WTC11 (cell line): ENCODE measurements around the gene ADARB2. TPM values are rescaled to one million over a fixed set of nuclear protein-coding genes. Genes with fewer than 3 reads are reported as not detected.

Experiments
- ATAC-seq: fragments of 200-7000 bp; cut with Tn5 transposase; 2 replicates; pipeline ENCODE4 v1.10.0; 2021; ENCODE audit warnings: mild to moderate bottlenecking, moderate library complexity
- CTCF ChIA-PET: fragments of 300-600 bp; sonication (Branson Sonifier 250); formaldehyde crosslinking; loops from one replicate; lab custom pipeline; 2021; ENCODE audit warnings: antibody characterized with exemption; lab: Charles Lee
- POLR2A ChIA-PET: fragments of 350-600 bp; sonication (Branson Sonifier 250); formaldehyde crosslinking; loops from one replicate; lab custom pipeline; 2021; ENCODE audit warnings: antibody characterized with exemption; lab: Charles Lee
- DNase-seq: peaks from one replicate; pipeline ENCODE4 v3.0.0; 2021; ENCODE audit warnings: low spot score
- H3K27ac Mint-ChIP-seq: 2 replicates; pipeline ENCODE4 v1.8.0; 2021; ENCODE audit warnings: mixed read lengths
- H3K27me3 Mint-ChIP-seq: 2 replicates; pipeline ENCODE4 v1.8.0; 2021; ENCODE audit warnings: low read depth, mild to moderate bottlenecking, moderate library complexity, mixed read lengths
- H3K36me3 Mint-ChIP-seq: 2 replicates; pipeline ENCODE4 v1.8.0; 2021; ENCODE audit warnings: mixed read lengths
- H3K4me1 Mint-ChIP-seq: 2 replicates; pipeline ENCODE4 v1.8.0; 2022; ENCODE audit warnings: mixed read lengths
- H3K4me3 Mint-ChIP-seq: 2 replicates; pipeline ENCODE4 v1.8.0; 2021; ENCODE audit warnings: mild to moderate bottlenecking, moderate library complexity, mixed read lengths
- H3K9me3 Mint-ChIP-seq: 2 replicates; pipeline ENCODE4 v1.8.0; 2021; ENCODE audit warnings: mixed read lengths
- CBFB ChIP-seq: sonication (generic); formaldehyde crosslinking; IDR thresholded peaks from 2 replicates; pipeline ENCODE4 v1.8.1; 2022; ENCODE audit warnings: mild to moderate bottlenecking, low read depth, missing genetic modification reagents
- ESRRA ChIP-seq: sonication (generic); formaldehyde crosslinking; IDR thresholded peaks from 2 replicates; pipeline ENCODE4 v1.8.1; 2022; ENCODE audit warnings: mild to moderate bottlenecking, missing genetic modification reagents, borderline replicate concordance
- GRHL2 ChIP-seq: fragments of 250-450 bp; sonication (Bioruptor Pico); IDR thresholded peaks from 2 replicates; pipeline ENCODE4 v1.8.0; 2022; ENCODE audit warnings: mild to moderate bottlenecking, moderate library complexity; ENCODE audit not compliant: insufficient replicate concordance, severe bottlenecking
- JUN ChIP-seq: sonication (generic); formaldehyde crosslinking; IDR thresholded peaks from 2 replicates; pipeline ENCODE4 v1.8.0; 2023; ENCODE audit warnings: mild to moderate bottlenecking, missing genetic modification reagents
- NR3C1 ChIP-seq: sonication (generic); formaldehyde crosslinking; conservative IDR thresholded peaks from 2 replicates; pipeline ENCODE4 v1.8.1; 2023; ENCODE audit warnings: low read depth, mild to moderate bottlenecking, missing genetic modification reagents
- SMAD3 ChIP-seq: sonication (generic); formaldehyde crosslinking; IDR thresholded peaks from 2 replicates; pipeline ENCODE4 v1.8.0; 2022; ENCODE audit warnings: missing genetic modification reagents, mild to moderate bottlenecking, borderline replicate concordance
- total RNA-seq: library from RNA; stranded (reverse); gene quantifications from 3 replicates; pipeline ENCODE4 v1.2.3, GENCODE V29; 2021
- TF ChIP-seq, protein P1 (sequence below): sonication (generic); formaldehyde crosslinking; IDR thresholded peaks from 2 replicates; pipeline ENCODE4 v1.8.0; 2022; ENCODE audit warnings: missing genetic modification reagents
- TF ChIP-seq, protein P2 (sequence below): sonication (generic); formaldehyde crosslinking; IDR thresholded peaks from 2 replicates; pipeline ENCODE4 v1.8.0; 2022; ENCODE audit warnings: mild to moderate bottlenecking, missing genetic modification reagents
- TF ChIP-seq, protein P3 (sequence below): fragments of 250-450 bp; sonication (Bioruptor Pico); conservative IDR thresholded peaks from 2 replicates; pipeline ENCODE4 v1.9.0; 2021; ENCODE audit warnings: mild to moderate bottlenecking
- TF ChIP-seq, protein P4 (sequence below): fragments of 250-450 bp; sonication (Bioruptor Pico); IDR thresholded peaks from 2 replicates; pipeline ENCODE4 v1.9.0; 2021; ENCODE audit warnings: mild to moderate bottlenecking
- TF ChIP-seq, protein P5 (sequence below): sonication (generic); formaldehyde crosslinking; conservative IDR thresholded peaks from 2 replicates; pipeline ENCODE4 v1.8.1; 2023; ENCODE audit warnings: mild to moderate bottlenecking, low read depth, missing genetic modification reagents, moderate library complexity

ADARB2 gene
- total RNA-seq, 1 experiment from 2014 or later, result 3.7 TPM

DNA sequence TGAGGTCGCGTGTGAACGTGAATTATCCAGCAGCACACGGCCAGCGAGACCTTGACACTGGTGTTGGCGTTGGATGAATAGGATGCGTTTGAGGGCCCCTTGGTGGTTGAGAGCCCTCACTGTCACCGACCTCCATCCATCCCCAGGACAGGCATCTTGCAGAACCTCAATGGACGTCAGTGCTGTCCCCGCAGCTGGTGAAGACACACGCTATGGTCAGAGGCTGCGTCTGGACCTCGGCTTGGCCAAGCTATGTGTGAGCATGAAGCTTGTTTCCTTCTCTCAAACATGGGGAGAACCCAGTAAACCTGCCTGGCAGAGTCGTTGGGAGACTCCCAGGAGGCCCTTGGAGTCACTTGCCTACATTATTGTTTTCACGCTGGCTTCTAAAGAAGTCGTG is 229.2 kb downstream of the ADARB2 start:
- ATAC-seq (no peak), DNase-seq (no peak)
- Mint-ChIP-seq H3K36me3 (peaks cover 4% of the 10 kb centered on the region), H3K4me1 (peaks cover 8% of the 10 kb centered on the region), H3K27ac (no peak overlapping the region), H3K9me3 (peaks cover 23% of the 10 kb centered on the region), H3K4me3 (no peak overlapping the region), H3K27me3 (peaks cover 8% of the 10 kb centered on the region)
- ChIA-PET CTCF (interaction anchor here (0.8 kb wide), 1 partner anchor 87 kb away, joined by 3 read pairs; no protein-coding TSS in a partner anchor), POLR2A (no interaction called here)
- TF ChIP-seq NR3C1 (CRISPR knock-in tag) (no peak), GRHL2 (CRISPR knock-in tag) (no peak)

DNA sequence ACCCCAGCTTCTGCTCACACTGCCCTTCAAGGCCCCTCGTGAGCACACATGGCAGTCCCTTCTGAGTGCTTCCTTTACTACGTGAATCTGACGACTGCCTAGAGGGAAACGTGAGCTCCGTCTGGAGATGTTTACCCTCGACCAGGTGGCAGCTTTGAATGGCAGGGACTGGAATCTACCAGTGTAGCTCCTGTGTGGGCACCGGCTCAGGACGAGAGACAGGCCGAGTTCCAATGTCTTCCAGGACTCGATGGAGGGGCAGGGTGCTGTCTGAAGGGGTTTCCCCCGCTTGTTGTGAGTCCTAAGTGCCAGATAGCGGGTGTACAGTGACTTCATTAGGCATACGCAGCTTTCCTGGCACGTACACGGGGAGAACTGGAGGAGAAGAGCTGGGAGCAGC is 229.9 kb downstream of the ADARB2 start:
- Mint-ChIP-seq H3K36me3 (peaks cover 4% of the 10 kb centered on the region), H3K4me3 (no peak overlapping the region), H3K4me1 (peaks cover 5% of the 10 kb centered on the region; the same call in 1 of the 2 replicates)
- POLR2A ChIA-PET, result no interaction called here
- TF ChIP-seq CBFB (CRISPR knock-in tag) (no peak), JUN (CRISPR knock-in tag) (no peak), ESRRA (CRISPR knock-in tag) (no peak), SMAD3 (CRISPR knock-in tag) (no peak)
- TF ChIP-seq, protein P1, sequence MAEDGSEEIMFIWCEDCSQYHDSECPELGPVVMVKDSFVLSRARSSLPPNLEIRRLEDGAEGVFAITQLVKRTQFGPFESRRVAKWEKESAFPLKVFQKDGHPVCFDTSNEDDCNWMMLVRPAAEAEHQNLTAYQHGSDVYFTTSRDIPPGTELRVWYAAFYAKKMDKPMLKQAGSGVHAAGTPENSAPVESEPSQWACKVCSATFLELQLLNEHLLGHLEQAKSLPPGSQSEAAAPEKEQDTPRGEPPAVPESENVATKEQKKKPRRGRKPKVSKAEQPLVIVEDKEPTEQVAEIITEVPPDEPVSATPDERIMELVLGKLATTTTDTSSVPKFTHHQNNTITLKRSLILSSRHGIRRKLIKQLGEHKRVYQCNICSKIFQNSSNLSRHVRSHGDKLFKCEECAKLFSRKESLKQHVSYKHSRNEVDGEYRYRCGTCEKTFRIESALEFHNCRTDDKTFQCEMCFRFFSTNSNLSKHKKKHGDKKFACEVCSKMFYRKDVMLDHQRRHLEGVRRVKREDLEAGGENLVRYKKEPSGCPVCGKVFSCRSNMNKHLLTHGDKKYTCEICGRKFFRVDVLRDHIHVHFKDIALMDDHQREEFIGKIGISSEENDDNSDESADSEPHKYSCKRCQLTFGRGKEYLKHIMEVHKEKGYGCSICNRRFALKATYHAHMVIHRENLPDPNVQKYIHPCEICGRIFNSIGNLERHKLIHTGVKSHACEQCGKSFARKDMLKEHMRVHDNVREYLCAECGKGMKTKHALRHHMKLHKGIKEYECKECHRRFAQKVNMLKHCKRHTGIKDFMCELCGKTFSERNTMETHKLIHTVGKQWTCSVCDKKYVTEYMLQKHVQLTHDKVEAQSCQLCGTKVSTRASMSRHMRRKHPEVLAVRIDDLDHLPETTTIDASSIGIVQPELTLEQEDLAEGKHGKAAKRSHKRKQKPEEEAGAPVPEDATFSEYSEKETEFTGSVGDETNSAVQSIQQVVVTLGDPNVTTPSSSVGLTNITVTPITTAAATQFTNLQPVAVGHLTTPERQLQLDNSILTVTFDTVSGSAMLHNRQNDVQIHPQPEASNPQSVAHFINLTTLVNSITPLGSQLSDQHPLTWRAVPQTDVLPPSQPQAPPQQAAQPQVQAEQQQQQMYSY, result no peak
- TF ChIP-seq, protein P2, sequence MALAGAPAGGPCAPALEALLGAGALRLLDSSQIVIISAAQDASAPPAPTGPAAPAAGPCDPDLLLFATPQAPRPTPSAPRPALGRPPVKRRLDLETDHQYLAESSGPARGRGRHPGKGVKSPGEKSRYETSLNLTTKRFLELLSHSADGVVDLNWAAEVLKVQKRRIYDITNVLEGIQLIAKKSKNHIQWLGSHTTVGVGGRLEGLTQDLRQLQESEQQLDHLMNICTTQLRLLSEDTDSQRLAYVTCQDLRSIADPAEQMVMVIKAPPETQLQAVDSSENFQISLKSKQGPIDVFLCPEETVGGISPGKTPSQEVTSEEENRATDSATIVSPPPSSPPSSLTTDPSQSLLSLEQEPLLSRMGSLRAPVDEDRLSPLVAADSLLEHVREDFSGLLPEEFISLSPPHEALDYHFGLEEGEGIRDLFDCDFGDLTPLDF (CRISPR knock-in tag), result no peak
- TF ChIP-seq, protein P3, sequence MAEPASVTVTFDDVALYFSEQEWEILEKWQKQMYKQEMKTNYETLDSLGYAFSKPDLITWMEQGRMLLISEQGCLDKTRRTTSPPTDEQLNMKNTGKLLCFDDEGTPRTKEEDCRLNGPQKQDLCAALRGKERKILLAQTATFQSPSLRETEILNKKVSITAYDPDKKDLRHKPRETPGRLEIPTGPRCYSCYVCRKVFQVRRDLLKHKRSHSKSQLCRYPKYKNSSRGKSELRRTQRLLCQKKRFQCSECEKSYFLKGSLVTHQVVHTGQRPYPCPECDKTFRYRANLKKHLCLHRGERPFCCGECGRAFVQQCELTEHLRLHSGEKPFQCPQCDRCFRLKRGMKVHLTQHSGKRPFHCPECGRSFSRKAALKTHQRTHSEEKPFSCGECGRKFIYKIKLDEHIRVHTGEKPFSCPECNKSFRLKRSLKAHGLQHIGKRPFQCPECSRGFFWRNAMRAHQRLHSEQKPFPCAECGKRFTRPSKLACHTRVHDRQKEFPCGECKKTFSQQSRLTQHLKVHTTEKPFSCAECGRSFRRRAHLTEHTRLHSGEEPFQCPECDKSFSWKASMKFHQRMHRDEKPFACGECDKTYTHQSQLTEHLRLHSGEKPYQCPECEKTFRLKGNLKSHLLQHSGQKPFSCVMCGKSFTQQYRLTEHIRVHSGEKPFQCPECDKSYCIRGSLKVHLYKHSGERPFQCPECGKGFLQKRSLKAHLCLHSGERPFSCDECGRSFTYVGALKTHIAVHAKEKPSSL, result no peak
- TF ChIP-seq, protein P4, sequence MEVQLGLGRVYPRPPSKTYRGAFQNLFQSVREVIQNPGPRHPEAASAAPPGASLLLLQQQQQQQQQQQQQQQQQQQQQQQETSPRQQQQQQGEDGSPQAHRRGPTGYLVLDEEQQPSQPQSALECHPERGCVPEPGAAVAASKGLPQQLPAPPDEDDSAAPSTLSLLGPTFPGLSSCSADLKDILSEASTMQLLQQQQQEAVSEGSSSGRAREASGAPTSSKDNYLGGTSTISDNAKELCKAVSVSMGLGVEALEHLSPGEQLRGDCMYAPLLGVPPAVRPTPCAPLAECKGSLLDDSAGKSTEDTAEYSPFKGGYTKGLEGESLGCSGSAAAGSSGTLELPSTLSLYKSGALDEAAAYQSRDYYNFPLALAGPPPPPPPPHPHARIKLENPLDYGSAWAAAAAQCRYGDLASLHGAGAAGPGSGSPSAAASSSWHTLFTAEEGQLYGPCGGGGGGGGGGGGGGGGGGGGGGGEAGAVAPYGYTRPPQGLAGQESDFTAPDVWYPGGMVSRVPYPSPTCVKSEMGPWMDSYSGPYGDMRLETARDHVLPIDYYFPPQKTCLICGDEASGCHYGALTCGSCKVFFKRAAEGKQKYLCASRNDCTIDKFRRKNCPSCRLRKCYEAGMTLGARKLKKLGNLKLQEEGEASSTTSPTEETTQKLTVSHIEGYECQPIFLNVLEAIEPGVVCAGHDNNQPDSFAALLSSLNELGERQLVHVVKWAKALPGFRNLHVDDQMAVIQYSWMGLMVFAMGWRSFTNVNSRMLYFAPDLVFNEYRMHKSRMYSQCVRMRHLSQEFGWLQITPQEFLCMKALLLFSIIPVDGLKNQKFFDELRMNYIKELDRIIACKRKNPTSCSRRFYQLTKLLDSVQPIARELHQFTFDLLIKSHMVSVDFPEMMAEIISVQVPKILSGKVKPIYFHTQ (CRISPR knock-in tag), result no peak
- TF ChIP-seq, protein P5, sequence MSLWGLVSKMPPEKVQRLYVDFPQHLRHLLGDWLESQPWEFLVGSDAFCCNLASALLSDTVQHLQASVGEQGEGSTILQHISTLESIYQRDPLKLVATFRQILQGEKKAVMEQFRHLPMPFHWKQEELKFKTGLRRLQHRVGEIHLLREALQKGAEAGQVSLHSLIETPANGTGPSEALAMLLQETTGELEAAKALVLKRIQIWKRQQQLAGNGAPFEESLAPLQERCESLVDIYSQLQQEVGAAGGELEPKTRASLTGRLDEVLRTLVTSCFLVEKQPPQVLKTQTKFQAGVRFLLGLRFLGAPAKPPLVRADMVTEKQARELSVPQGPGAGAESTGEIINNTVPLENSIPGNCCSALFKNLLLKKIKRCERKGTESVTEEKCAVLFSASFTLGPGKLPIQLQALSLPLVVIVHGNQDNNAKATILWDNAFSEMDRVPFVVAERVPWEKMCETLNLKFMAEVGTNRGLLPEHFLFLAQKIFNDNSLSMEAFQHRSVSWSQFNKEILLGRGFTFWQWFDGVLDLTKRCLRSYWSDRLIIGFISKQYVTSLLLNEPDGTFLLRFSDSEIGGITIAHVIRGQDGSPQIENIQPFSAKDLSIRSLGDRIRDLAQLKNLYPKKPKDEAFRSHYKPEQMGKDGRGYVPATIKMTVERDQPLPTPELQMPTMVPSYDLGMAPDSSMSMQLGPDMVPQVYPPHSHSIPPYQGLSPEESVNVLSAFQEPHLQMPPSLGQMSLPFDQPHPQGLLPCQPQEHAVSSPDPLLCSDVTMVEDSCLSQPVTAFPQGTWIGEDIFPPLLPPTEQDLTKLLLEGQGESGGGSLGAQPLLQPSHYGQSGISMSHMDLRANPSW (CRISPR knock-in tag), result no peak
- TF ChIP-seq, all 79 proteins: peak for 0
- DNase-seq (no peak), ATAC-seq (no peak)
- CTCF ChIA-PET, result interaction anchor here (0.8 to 0.9 kb wide), 2 partner anchors 87 to 103 kb away, joined by 3 read pairs; no protein-coding TSS in a partner anchor
- Mint-ChIP-seq H3K27ac (no peak overlapping the region), H3K9me3 (peaks cover 23% of the 10 kb centered on the region), H3K27me3 (peaks cover 8% of the 10 kb centered on the region)
